K562 (cell line): ENCODE measurements around the gene MTNR1B. TPM values are rescaled to one million over a fixed set of nuclear protein-coding genes. Genes with fewer than 3 reads are reported as not detected.

Experiments used
- ATAC-seq: fragments of 200-7000 bp; cut with Tn5 transposase; 3 replicates; pipeline ENCODE4 v1.9.1; 2020; ENCODE audit warnings: moderate library complexity
- BruUV-seq: library from RNA; stranded (reverse); fragments of 400-500 nt; replicated peaks from 2 replicates; lab custom pipeline; 2021; lab: Mats Ljungman, UMichigan
- CTCF ChIA-PET: fragments of 300-600 bp; formaldehyde crosslinking; extraction: SDS; loops from one replicate; lab custom pipeline; 2021; ENCODE audit warnings: low intra/inter-chr PET ratio; lab: Yijun Ruan, JAX
- POLR2A ChIA-PET: fragments of 300-600, 350-650 bp; sonication (Branson Sonifier 250); formaldehyde crosslinking; extraction: SDS; loops from one replicate; lab custom pipeline; 2021; ENCODE audit warnings: antibody characterized with exemption, inconsistent platforms; lab: Yijun Ruan, JAX
- DNase-seq, 4 experiments: peaks; one replicate each; pipeline versions ENCODE4 v3.0.0 to v3.0.0-alpha.2; 2011 to 2018; ENCODE audit warnings: low spot score in 3 of 4, mixed read lengths in 3 of 4; ENCODE audit errors: extremely low read depth in 1 of 4
- FAIRE-seq: peaks from 2 replicates; lab custom pipeline; 2011; peaks lifted over from hg19 to GRCh38; lab: Jason Lieb, UNC
- H2AFZ ChIP-seq: 2 replicates; pipeline ENCODE4 v1.6.0; 2011; ENCODE audit warnings: low read depth, low read length, control low read depth, inconsistent platforms
- H3K27ac ChIP-seq: fragments of 200-600 bp; 3 replicates; pipeline ENCODE4 v1.8.0; 2011; ENCODE audit warnings: low read depth, mild to moderate bottlenecking, control low read depth, inconsistent platforms, low read length, moderate library complexity, mixed read lengths; ENCODE audit errors: extremely low read depth
- H3K27me3 ChIP-seq, 2 experiments: fragments of 300-600 bp in 1 of 2; 2 replicates in 1 of 2; 3 replicates in 1 of 2; pipeline versions ENCODE4 v1.6.0 to v1.8.0; 2011; ENCODE audit warnings: inconsistent platforms in 2 of 2, low read length in 2 of 2, mild to moderate bottlenecking in 1 of 2, mixed read lengths in 1 of 2, moderate library complexity in 1 of 2; ENCODE audit not compliant: control insufficient read depth in 2 of 2, insufficient read depth in 2 of 2
- H3K36me3 ChIP-seq: fragments of 300-600 bp; 3 replicates; pipeline ENCODE4 v1.8.0; 2011; ENCODE audit warnings: mild to moderate bottlenecking, low read length, inconsistent platforms; ENCODE audit not compliant: control insufficient read depth, insufficient read depth
- H3K4me1 ChIP-seq, 2 experiments: fragments of 200-600 bp in 1 of 2; replicated peaks in 1 of 2; 2 replicates in 1 of 2; 3 replicates in 1 of 2; pipeline versions ENCODE4 v1.5.1 to v1.8.0; 2011; ENCODE audit warnings: inconsistent platforms in 2 of 2, low read length in 2 of 2, mild to moderate bottlenecking in 1 of 2, mixed read lengths in 1 of 2, moderate library complexity in 1 of 2; ENCODE audit not compliant: control insufficient read depth in 2 of 2, insufficient read depth in 2 of 2
- H3K4me2 ChIP-seq: 2 replicates; pipeline ENCODE4 v1.6.1; 2011; ENCODE audit warnings: low read length, control low read depth, inconsistent platforms, mixed read lengths; ENCODE audit not compliant: insufficient read depth
- H3K4me3 ChIP-seq: fragments of 200-600 bp; sonication (generic), shearing (Covaris generic); 2 replicates; pipeline ENCODE4 v1.5.1; 2016; ENCODE audit warnings: control low read depth, inconsistent platforms
- H3K79me2 ChIP-seq: fragments of 200-600 bp; 3 replicates; pipeline ENCODE4 v1.8.0; 2011; ENCODE audit warnings: low read length, inconsistent platforms; ENCODE audit not compliant: control insufficient read depth, insufficient read depth
- H3K9ac ChIP-seq, 2 experiments: 2 replicates each; pipeline versions ENCODE4 v1.6.0 to v1.6.1; 2011; ENCODE audit warnings: low read depth in 2 of 2, low read length in 2 of 2, control low read depth in 1 of 2, inconsistent platforms in 1 of 2, mild to moderate bottlenecking in 1 of 2, mixed read lengths in 1 of 2; ENCODE audit not compliant: insufficient read depth in 1 of 2
- H3K9me1 ChIP-seq: one replicate; pipeline ENCODE4 v1.6.0; 2011; ENCODE audit warnings: inconsistent platforms, mild to moderate bottlenecking, low read length, moderate library complexity; ENCODE audit not compliant: control insufficient read depth, insufficient read depth
- H3K9me3 ChIP-seq: replicated peaks from 2 replicates; pipeline ENCODE4 v1.5.1; 2011; ENCODE audit warnings: low read depth, low read length, inconsistent platforms; ENCODE audit not compliant: control insufficient read depth, insufficient read depth
- H4K20me1 ChIP-seq: replicated peaks from 2 replicates; pipeline ENCODE4 v1.6.1; 2011; ENCODE audit warnings: low read length, inconsistent platforms, mixed read lengths; ENCODE audit not compliant: control insufficient read depth, insufficient read depth
- AFF4 ChIP-seq: sonication (generic); formaldehyde crosslinking; IDR thresholded peaks from 2 replicates; pipeline ENCODE4 v1.8.0; 2023; ENCODE audit warnings: mild to moderate bottlenecking, missing genetic modification reagents
- CC2D1A ChIP-seq: fragments of 450-650 bp; IDR thresholded peaks from 2 replicates; pipeline ENCODE4 v1.6.1; 2017; ENCODE audit warnings: mild to moderate bottlenecking
- ID3 ChIP-seq, 2 experiments: fragments of 250-450 bp in 1 of 2; fragments of 450-650 bp in 1 of 2; sonication (Bioruptor Pico) in 1 of 2; IDR thresholded peaks; 2 replicates each; pipeline versions ENCODE4 v1.6.1 to v1.8.0; 2016 to 2021; ENCODE audit warnings: mild to moderate bottlenecking in 2 of 2, moderate library complexity in 2 of 2, missing compliant biosample characterization in 1 of 2, missing genetic modification characterization in 1 of 2
- JUN ChIP-seq, 2 experiments: sonication (generic) in 1 of 2; formaldehyde crosslinking in 1 of 2; IDR thresholded peaks; 2 replicates each; pipeline versions ENCODE4 v1.6.1 to v1.8.0; 2012 to 2022; ENCODE audit warnings: borderline replicate concordance in 2 of 2, mild to moderate bottlenecking in 2 of 2, improper control_type of control experiment in 1 of 2, low read depth in 1 of 2, low read length in 1 of 2, missing genetic modification reagents in 1 of 2
- MYBL2 ChIP-seq, 2 experiments: fragments of 450-650 bp in 1 of 2; sonication (generic) in 1 of 2; formaldehyde crosslinking in 1 of 2; IDR thresholded peaks; 2 replicates each; pipeline versions ENCODE4 v1.6.1 to v1.8.1; 2017 to 2022; ENCODE audit warnings: borderline replicate concordance in 1 of 2, inconsistent platforms in 1 of 2, low read depth in 1 of 2, mild to moderate bottlenecking in 1 of 2, missing genetic modification reagents in 1 of 2, moderate library complexity in 1 of 2
- NR4A1 ChIP-seq, 2 experiments: fragments of 250-450 bp in 1 of 2; fragments of 450-650 bp in 1 of 2; sonication (Bioruptor Pico) in 1 of 2; IDR thresholded peaks; 2 replicates each; pipeline versions ENCODE4 v1.4.0 to v1.6.1; 2016 to 2020; ENCODE audit warnings: mild to moderate bottlenecking in 2 of 2, missing compliant biosample characterization in 1 of 2, missing genetic modification characterization in 1 of 2, moderate library complexity in 1 of 2
- PRPF4 ChIP-seq: fragments of 200-400 bp; formaldehyde crosslinking; IDR thresholded peaks from one replicate; pipeline ENCODE4 v1.6.1; 2017; ENCODE audit warnings: low read length, low read depth, mild to moderate bottlenecking; ENCODE audit not compliant: insufficient read depth, poor library complexity, severe bottlenecking
- RB1 ChIP-seq: fragments of 450-650 bp; IDR thresholded peaks from 2 replicates; pipeline ENCODE4 v1.6.1; 2017; ENCODE audit warnings: low read depth, mild to moderate bottlenecking
- ZKSCAN1 ChIP-seq: fragments of 150-350 bp; IDR thresholded peaks from 2 replicates; pipeline ENCODE4 v1.6.1; 2016; ENCODE audit warnings: low read depth, low read length
- ZNF277 ChIP-seq: fragments of 250-450 bp; sonication (Bioruptor Pico); IDR thresholded peaks from 2 replicates; pipeline ENCODE4 v1.8.0; 2022; ENCODE audit warnings: inconsistent platforms, mild to moderate bottlenecking, moderate library complexity, borderline replicate concordance
- ZNF280B ChIP-seq: fragments of 250-450 bp; sonication (Bioruptor Pico); IDR thresholded peaks from 2 replicates; pipeline ENCODE4 v1.5.1; 2021; ENCODE audit warnings: mild to moderate bottlenecking
- ZNF282 ChIP-seq: sonication (generic); formaldehyde crosslinking; IDR thresholded peaks from 2 replicates; pipeline ENCODE4 v1.8.1; 2023; ENCODE audit warnings: missing genetic modification reagents
- ZNF445 ChIP-seq: fragments of 250-450 bp; sonication (Bioruptor Pico); IDR thresholded peaks from 2 replicates; pipeline ENCODE4 v1.4.0; 2020; ENCODE audit warnings: low read depth, mild to moderate bottlenecking, moderate library complexity
- WGBS: fragments of 100-300 bp; shearing (Covaris generic); methylation state at CpG from one replicate; pipeline ENCODE4 v1.1.6; 2016; ENCODE audit warnings: low coverage, mixed read lengths; ENCODE audit not compliant: insufficient coverage; ENCODE audit errors: missing lambda C conversion rate; 5-methylcytosine and 5-hydroxymethylcytosine counted together
- in situ Hi-C: fragments of 300-500 bp; cut with MboI; formaldehyde crosslinking; loops from 4 replicates; pipeline ENCODE4 v1.15.0; 2018; ENCODE audit warnings: inconsistent platforms, mixed read lengths
- intact Hi-C: fragments of 100-400 bp; cut with micrococcal nuclease; formaldehyde crosslinking; loops from 2 replicates; pipeline ENCODE4 v1.14.2; 2022
- polyA plus RNA-seq, 8 experiments: library from polyadenylated mRNA; depleted of rRNA in 4 of 8; stranded (reverse) in 5 of 8; unstranded in 3 of 8; fragments of >200 nt; fragmentation: Nextera tagmentation in 2 of 8; fragmentation: Illumina TruSeq in 1 of 8; extraction: Ambion mirVana in 2 of 8; extraction: Trizol in 1 of 8; gene quantifications; 2 replicates each; pipeline versions ENCODE4 v1.2.1 to v1.2.3, GENCODE V29; 2011 to 2014; ENCODE audit warnings: inconsistent platforms in 1 of 8, missing spikeins in 1 of 8
- total RNA-seq, 7 experiments: library from RNA; depleted of rRNA in 6 of 7; stranded (reverse); fragments of >200 nt in 6 of 7; fragmentation: Illumina TruSeq in 2 of 7; extraction: Trizol in 2 of 7; gene quantifications; 2 replicates each; pipeline versions ENCODE4 v1.2.1 to v1.2.3, GENCODE V29; 2011 to 2021; ENCODE audit warnings: low replicate concordance in 1 of 7

MTNR1B gene
- total and polyA plus RNA-seq, 9 of the 15 experiments (the other 6 are each of a cell fraction or from before 2014, with no cell fraction given), result not detected

- no peak for FAIRE-seq
- Histone ChIP-seq H3K4me1 (no peaks in the 10 kb centered on the region; a peak in 1 of 5 replicates), H2AFZ (no peak overlapping the region), H3K4me3 (no peak overlapping the region), H3K27ac (no peak overlapping the region), H3K27me3 (peaks cover 0 to 8% of the 10 kb centered on the region in 2 experiments; a peak in 3 of 5 replicates), H3K36me3 (no peaks in the 10 kb centered on the region), H3K9me3 (no peaks in the 10 kb centered on the region), H3K4me2 (no peak overlapping the region), H3K9me1 (no peaks in the 10 kb centered on the region), H3K9ac (no peak overlapping the region), H4K20me1 (no peaks in the 10 kb centered on the region), H3K79me2 (no peaks in the 10 kb centered on the region)
- no peak for ATAC-seq
- intact Hi-C loops, result no loop called here
- DNase-seq, result no peak
- POLR2A ChIA-PET, result interaction anchor here (0.6 to 0.7 kb wide), 2 partner anchors 30 to 33 kb away, joined by 3 read pairs; no protein-coding TSS in a partner anchor
- CTCF ChIA-PET, result no interaction called here
- in situ Hi-C loops, result no loop called here
- BruUV-seq, result no TSS peak
- 6% methylated on average over 3 of the region's 3 CpGs for WGBS
- TF ChIP-seq ZNF445 (CRISPR knock-in tag) (no peak), NR4A1 (CRISPR knock-in tag; IDR thresholded peaks at IDR 0.05) (no peak), NR4A1 (tag; IDR thresholded peaks at IDR 0.05) (no peak), MYBL2 (IDR thresholded peaks at IDR 0.05; ENCODE audit: low read depth) (no peak), MYBL2 (CRISPR knock-in tag; IDR thresholded peaks at IDR 0.05; ENCODE audit: borderline replicate concordance) (no peak), AFF4 (no peak), ZNF277 (CRISPR knock-in tag) (no peak), RB1 (no peak), ZKSCAN1 (no peak), ID3 (CRISPR knock-in tag; IDR thresholded peaks at IDR 0.05) (no peak), ID3 (tag; IDR thresholded peaks at IDR 0.05) (no peak), PRPF4 (no peak), ZNF282 (CRISPR knock-in tag) (no peak), CC2D1A (no peak), ZNF280B (CRISPR knock-in tag) (no peak), JUN (IDR thresholded peaks at IDR 0.05; ENCODE audit: borderline replicate concordance, low read depth, low read length) (no peak), JUN (CRISPR knock-in tag; IDR thresholded peaks at IDR 0.05; ENCODE audit: borderline replicate concordance) (no peak)
Measured at GRCh38 chr11:92980312-92980711, 10.9 kb downstream of the MTNR1B start.
